ENCODE measurements around the gene GPR35.

GPR35 gene

DNA sequence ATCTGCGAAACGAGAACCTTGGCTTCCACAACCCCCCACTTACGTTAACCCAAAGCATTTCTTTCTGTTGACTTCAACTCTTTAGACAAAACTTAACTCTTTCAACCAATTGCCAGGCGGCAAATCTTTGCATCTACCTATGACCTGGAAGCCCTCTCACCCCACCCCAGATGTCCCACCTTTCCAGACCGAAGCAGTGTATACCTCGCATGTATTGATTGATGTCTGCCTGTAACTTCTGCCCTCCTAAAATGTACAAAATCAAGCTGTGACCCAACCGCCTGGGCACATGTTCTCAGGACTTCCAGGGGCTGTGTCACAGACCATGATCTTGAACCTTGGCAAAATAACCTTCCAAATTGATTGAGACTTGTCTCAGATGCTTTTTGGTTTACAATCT is 45.1 kb downstream of the GPR35 start:
- H3K9ac ChIP-seq (ENCODE audit: low read length), result no peak overlapping the region
- H4K20me1 ChIP-seq (ENCODE audit: insufficient read depth, low read length), result no peaks in the 10 kb centered on the region
- H3K27me3 ChIP-seq (ENCODE audit: insufficient read depth, low read length), result peaks cover 3% of the 10 kb centered on the region; the same call in 1 of the 2 replicates

DNA sequence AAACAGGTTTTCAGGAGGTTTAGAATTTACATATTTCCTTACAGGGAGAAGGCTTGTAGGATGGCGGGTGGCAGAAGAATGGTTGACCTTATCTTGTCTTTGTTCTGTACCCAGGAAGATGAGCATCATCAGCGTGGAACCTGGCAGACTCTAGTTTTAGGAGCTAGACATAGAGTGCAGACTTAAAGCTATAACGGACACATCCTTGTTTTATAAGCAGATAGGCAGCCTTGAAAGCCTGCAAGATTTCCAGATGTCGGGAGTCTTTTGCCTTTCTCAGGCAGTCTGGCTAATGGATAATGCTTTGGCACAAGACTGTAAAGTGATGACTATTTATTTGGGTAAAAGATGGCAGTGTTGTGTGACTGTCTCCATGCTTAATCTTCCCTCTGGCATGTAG is 45.7 kb downstream of the GPR35 start:
- Histone ChIP-seq H3K9me2 (ENCODE audit: low read depth, low read length) (no peaks in the 10 kb centered on the region), H3K27ac (ENCODE audit: low read depth, low read length, poor library complexity, severe bottlenecking) (no peak overlapping the region), H3K4me1 (ENCODE audit: insufficient read depth, low read length, severe bottlenecking) (no peaks in the 10 kb centered on the region), H3K4me3 (ENCODE audit: low read depth, low read length, poor library complexity, severe bottlenecking) (no peak overlapping the region), H3K36me3 (ENCODE audit: insufficient read depth, low read length) (no peaks in the 10 kb centered on the region), H3K9ac (ENCODE audit: low read length) (no peak overlapping the region), H3K9me3 (ENCODE audit: low read length) (no peaks in the 10 kb centered on the region), H3F3A (ENCODE audit: insufficient read depth, low read length) (no peaks in the 10 kb centered on the region), H3K79me2 (ENCODE audit: insufficient read depth, low read length) (no peaks in the 10 kb centered on the region), H3K27me3 (ENCODE audit: insufficient read depth, low read length) (peaks cover 3% of the 10 kb centered on the region; the same call in 1 of the 2 replicates), H4K20me1 (ENCODE audit: insufficient read depth, low read length) (no peaks in the 10 kb centered on the region), H2AFZ (ENCODE audit: low read length) (no peak overlapping the region), H3K4me2 (ENCODE audit: low read length) (no peak overlapping the region)
- TF ChIP-seq EZH2 (IDR thresholded peaks at IDR 0.05; ENCODE audit: borderline replicate concordance, low read length), result no peak
- TF ChIP-seq, protein P1, sequence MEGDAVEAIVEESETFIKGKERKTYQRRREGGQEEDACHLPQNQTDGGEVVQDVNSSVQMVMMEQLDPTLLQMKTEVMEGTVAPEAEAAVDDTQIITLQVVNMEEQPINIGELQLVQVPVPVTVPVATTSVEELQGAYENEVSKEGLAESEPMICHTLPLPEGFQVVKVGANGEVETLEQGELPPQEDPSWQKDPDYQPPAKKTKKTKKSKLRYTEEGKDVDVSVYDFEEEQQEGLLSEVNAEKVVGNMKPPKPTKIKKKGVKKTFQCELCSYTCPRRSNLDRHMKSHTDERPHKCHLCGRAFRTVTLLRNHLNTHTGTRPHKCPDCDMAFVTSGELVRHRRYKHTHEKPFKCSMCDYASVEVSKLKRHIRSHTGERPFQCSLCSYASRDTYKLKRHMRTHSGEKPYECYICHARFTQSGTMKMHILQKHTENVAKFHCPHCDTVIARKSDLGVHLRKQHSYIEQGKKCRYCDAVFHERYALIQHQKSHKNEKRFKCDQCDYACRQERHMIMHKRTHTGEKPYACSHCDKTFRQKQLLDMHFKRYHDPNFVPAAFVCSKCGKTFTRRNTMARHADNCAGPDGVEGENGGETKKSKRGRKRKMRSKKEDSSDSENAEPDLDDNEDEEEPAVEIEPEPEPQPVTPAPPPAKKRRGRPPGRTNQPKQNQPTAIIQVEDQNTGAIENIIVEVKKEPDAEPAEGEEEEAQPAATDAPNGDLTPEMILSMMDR (IDR thresholded peaks at IDR 0.05; ENCODE audit: low read length), result no peak

More for the DNA sequence above, 45.1 kb downstream of the GPR35 start:
- Histone ChIP-seq H3K79me2 (ENCODE audit: insufficient read depth, low read length) (no peaks in the 10 kb centered on the region), H3K4me3 (ENCODE audit: low read depth, low read length, poor library complexity, severe bottlenecking) (no peak overlapping the region), H3K4me1 (ENCODE audit: insufficient read depth, low read length, severe bottlenecking) (no peaks in the 10 kb centered on the region), H3K9me2 (ENCODE audit: low read depth, low read length) (no peaks in the 10 kb centered on the region), H3K36me3 (ENCODE audit: insufficient read depth, low read length) (no peaks in the 10 kb centered on the region), H2AFZ (ENCODE audit: low read length) (no peak overlapping the region), H3F3A (ENCODE audit: insufficient read depth, low read length) (no peaks in the 10 kb centered on the region), H3K27ac (ENCODE audit: low read depth, low read length, poor library complexity, severe bottlenecking) (no peak overlapping the region), H3K4me2 (ENCODE audit: low read length) (no peak overlapping the region), H3K9me3 (ENCODE audit: low read length) (no peaks in the 10 kb centered on the region)
- TF ChIP-seq EZH2 (IDR thresholded peaks at IDR 0.05; ENCODE audit: borderline replicate concordance, low read length), result no peak
- TF ChIP-seq, protein P1 (IDR thresholded peaks at IDR 0.05; ENCODE audit: low read length), result no peak

GRCh38 chr2:240672076-240672700 is 46.9 kb downstream of the GPR35 start:
- TF ChIP-seq, protein P1 (IDR thresholded peaks at IDR 0.05; ENCODE audit: low read length), result no peak
- TF ChIP-seq EZH2 (IDR thresholded peaks at IDR 0.05; ENCODE audit: borderline replicate concordance, low read length), result no peak
- H3K4me1 ChIP-seq (ENCODE audit: insufficient read depth, low read length, severe bottlenecking), result no peaks in the 10 kb centered on the region
- H3K27me3 ChIP-seq (ENCODE audit: insufficient read depth, low read length), result peaks cover 3% of the 10 kb centered on the region; the same call in 1 of the 2 replicates
- no peak overlapping the region for H2AFZ ChIP-seq (ENCODE audit: low read length)
- H3K27ac ChIP-seq (ENCODE audit: low read depth, low read length, poor library complexity, severe bottlenecking), result no peak overlapping the region
- no peak overlapping the region for H3K4me3 ChIP-seq (ENCODE audit: low read depth, low read length, poor library complexity, severe bottlenecking)
- no peaks in the 10 kb centered on the region for H3K36me3 ChIP-seq (ENCODE audit: insufficient read depth, low read length)
- H3F3A ChIP-seq (ENCODE audit: insufficient read depth, low read length), result no peaks in the 10 kb centered on the region
- H3K79me2 ChIP-seq (ENCODE audit: insufficient read depth, low read length), result no peaks in the 10 kb centered on the region
- no peaks in the 10 kb centered on the region for H3K9me2 ChIP-seq (ENCODE audit: low read depth, low read length)
- H3K9me3 ChIP-seq (ENCODE audit: low read length), result no peaks in the 10 kb centered on the region
- no peaks in the 10 kb centered on the region for H4K20me1 ChIP-seq (ENCODE audit: insufficient read depth, low read length)
- no peak overlapping the region for H3K9ac ChIP-seq (ENCODE audit: low read length)
- no peak overlapping the region for H3K4me2 ChIP-seq (ENCODE audit: low read length)
